NCI-H1417 (cell line): ENCODE data around the gene OXGR1.
"Not testable (repeated sequence)": the region's sequence is repeated elsewhere in the genome, so short reads cannot be mapped to it uniquely, and the experiment has no call there.

Source experiments
- DNase-seq, 3 experiments: peaks; one replicate each; lab custom pipeline; 2025; lab: John Stamatoyannopoulos, UW

OXGR1 gene

DNA sequence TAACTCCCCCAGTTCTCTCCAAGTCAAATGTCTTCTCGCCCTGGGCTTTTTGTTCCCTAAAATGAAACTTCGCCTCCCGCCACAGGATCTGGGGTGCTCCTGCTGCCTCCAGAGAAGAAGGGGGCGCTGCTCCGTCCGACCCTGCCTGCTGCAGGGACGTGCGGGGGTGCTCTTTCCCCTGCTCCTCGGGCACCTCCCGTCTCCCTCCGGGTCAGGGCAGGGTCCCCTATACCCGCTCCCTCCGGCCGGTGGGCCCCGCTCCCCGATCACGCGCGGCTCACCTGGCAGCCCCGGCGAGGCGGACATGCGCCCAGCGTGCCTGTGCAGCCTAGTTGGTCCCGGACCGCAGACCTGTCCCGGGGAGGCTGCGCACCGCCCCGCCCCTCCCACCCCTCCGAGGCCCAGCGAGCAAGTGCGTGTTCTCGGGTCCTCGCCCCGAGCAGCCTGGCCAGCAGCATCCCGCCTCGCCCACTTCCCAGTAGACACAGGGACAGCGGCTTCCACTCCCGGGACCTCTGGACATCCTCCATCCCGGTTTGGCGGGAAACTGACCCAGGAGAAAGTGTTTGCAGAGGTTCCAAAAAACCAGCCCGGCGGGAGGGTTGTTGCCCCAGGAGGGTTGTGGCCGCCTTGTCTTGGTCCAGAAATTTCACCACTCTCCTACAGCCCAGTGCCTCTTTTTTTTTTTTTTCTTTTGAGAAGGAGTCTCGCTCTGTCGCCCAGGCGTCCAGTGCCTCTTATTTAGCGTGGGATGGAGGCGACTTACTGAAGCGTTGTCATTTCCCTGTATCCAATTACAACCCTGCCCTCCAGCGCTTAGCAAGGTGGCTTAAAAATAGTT lies at the start of gene OXGR1:
Gene OXGR1 (minus strand): TSS at position 460 of the 841 bp plus-strand sequence. CDS start 6,717 bp downstream, outside the sequence.
- peak in 1 of 3 experiments; percentile 38 for DNase-seq

DNA sequence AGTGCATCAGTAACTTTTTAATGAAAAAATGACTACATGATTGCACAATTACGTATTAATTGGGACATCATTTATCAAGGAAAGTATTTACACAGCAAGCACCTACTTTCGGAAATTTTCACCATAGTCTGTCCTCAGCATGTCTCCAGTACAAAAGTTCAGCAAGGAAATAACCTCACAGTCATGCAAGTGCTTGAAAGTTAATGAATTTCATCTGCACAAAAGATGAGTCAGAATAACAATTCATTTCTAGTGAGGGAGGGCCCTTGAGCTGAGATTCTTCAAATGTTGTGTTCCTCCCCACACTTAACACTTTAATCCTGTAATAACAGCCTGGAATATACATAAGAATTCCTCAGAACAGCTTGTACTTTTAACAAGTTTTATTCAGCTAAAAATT lies 49.0 kb upstream of the OXGR1 start:
- no peak for DNase-seq

DNA sequence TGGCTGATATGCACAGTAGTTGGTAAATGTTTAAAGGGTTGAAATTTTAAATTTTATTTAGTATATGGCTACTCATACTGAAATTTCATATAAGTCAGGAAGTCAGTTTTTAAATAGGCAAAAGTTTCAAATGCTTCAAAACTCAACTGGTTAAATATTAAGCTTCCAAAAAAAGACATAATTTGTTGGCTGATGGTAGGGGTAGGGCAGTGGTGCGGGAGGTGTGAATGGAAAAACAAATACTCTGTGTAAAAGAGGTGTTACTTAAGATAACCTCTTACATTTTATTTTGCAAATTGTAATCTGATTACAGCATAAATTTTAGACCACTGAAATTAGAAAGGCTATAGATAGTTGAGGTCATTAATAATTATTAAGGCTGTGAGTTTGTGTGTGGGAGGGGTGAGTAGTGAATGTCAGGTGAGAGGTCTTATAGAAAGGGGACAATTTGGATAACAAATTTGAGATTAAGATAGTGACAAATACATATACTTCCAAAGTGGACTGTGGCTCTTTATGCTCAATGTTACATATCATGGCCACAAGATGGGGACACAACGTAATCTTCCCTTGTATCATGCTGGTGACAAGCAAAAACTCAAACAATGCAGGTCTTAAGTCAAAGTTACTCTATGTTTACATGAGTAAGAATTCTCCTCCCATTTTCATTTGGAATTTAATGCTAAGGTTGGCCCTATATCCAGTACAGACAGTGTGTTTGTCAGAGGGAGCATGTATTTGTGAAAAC lies 36.6 kb upstream of the OXGR1 start:
- DNase-seq, result peak; percentile 24 to 79 (median 29)

DNA sequence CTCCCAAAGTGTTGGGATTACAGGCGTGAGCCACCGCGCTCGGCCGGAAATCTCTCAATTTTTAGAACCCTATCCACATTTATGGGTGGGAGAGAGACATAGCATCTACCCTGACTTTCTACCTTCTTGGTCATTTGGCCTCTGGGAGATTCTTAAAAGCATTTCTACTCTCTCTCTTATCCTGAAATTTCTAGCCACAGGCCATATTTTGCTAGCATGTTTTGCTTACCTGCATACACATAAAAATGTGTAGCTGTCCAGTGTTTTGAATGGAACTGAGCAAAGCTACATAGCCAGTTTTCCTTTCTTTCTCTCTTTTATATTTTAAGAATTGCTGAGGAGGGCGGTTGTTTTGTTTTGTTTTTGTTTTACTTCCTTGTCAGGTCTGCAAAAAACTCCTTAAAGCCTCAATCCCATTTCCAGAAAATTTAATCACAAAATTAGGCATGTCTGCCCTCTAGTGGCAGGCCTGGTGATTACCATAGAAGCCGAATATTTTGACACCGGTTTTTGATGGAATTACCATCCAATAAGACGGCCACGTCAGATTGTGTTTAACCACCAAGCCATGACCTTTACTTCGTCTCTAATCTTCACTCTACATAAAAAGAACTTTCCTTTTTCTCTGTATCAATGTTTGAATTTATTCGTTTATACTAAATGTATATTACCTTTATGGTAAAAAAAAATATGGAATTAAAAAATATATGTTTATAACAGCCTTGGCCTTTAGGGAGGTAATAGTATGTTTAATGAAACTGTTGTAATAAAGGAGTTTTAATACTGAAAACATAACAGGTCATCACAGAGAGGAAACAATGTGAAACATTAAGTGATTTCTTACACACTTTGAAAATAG lies 34.4 kb upstream of the OXGR1 start:
- DNase-seq, result peak; percentile 54 to 85 (median 84)

- DNase-seq, result no peak
Observed at GRCh38 chr13:97027162-97027554, 32.9 kb upstream of the OXGR1 start.

DNA sequence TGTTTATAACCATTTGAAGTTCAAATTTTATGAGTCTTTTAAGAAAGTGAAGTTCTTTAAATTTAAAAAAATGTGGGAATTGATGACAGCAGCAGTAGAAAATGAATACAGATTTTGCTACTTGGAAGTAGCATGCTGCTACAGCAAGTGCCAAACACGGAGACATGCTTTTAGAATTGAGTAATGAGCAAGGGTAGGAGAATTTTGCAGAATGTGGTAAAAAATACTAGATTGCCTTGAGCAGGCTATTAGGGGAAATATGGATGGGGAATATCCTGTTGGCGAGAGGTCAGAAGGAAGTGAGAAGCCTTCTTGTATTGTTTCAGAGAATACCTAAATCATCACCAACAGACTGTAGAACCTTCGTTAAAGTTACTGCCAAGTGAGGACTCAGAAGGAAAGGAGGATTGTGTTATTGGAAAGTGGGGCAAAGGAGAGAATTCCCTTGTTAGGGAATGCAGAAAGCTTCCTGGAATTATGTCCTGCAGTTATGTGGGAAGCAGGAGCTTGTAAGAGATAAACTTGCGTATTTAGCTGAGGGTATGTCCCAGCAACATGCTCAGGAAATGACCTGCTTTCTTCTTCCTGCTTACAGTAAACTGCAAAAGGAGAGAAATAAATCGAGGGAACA lies 32.4 kb upstream of the OXGR1 start:
- DNase-seq, result no peak

GRCh38 chr13:97023812-97024211 lies 29.5 kb upstream of the OXGR1 start:
- DNase-seq, result not testable (repeated sequence)

GRCh38 chr13:97023117-97023516 lies 28.8 kb upstream of the OXGR1 start:
- no peak for DNase-seq

GRCh38 chr13:97021241-97021640 lies 27.0 kb upstream of the OXGR1 start:
- no peak for DNase-seq

- no peak for DNase-seq
Observed at GRCh38 chr13:97020689-97021240, 26.5 kb upstream of the OXGR1 start.

DNA sequence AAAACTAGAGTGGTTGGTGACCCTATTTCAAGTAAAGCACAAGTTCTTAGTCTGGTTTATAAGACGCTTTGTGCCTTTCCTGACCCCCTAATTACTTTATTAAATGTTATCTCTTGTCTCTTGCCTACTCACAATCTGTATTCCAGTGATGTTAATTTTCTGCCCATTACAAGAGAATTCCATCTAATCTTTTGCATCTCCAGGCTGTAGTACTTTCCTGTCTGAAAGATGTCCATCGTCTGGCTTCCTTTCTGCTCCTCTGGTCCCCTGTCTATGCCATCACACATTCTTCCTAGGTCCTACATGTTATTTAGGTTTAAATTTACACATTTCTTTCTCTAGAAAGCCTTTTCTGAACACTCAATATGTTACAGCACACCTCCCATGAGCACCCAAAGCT lies 25.9 kb upstream of the OXGR1 start:
- no peak for DNase-seq

GRCh38 chr13:97019236-97019635 lies 25.0 kb upstream of the OXGR1 start:
- no peak for DNase-seq

GRCh38 chr13:97018029-97018819 lies 23.9 kb upstream of the OXGR1 start:
- DNase-seq, result peak; percentile 48 to 86 (median 84)

DNA sequence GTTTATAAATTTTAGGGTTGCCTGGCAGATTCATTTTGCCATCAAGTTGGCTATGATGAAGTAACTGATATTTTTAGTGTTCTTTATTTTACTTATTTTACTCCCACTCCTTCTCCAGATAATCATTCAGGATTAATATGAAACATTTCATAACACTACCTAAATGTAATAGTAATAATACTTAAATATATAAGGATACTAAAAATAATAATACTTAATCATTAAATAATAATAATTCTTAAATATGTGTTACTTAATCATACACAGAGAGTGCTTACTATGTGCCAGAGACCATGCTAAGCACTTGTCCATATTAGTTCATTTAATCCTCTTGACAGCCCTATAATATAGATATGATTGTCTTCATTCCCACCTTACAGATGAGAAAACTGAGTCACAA lies 23.0 kb upstream of the OXGR1 start:
- DNase-seq, result no peak

DNA sequence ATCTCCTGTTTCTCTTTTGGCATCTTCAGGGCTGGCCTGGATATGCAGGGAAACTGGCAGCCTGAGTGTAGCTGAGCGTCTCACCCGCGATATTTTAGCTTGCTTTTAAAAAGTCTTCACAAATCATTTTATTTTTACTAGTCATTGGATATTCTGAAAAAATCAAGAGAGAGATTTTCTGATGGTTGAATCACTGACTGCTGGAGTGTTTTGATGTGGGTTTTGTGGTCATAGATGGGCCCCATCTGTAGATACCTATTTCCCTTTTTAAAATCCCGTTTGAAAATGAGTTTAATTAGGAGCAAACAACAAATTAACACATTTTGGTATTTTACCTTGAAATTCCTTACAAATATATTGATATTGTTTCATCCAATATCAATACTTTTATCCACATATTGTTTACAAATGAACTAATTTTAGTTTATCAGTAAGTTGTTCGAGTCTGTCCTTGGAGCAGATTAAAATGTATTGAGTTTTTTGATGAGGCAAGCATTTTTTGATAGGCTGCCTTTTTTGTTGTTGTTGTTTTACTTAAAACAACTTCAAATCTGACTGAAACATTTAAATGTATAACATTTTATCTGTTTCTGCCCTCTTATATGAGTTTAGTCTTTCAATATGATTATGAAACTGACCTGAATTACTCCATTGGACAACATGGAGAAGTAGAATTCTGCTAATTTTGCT lies 21.5 kb upstream of the OXGR1 start:
- DNase-seq, result no peak

DNA sequence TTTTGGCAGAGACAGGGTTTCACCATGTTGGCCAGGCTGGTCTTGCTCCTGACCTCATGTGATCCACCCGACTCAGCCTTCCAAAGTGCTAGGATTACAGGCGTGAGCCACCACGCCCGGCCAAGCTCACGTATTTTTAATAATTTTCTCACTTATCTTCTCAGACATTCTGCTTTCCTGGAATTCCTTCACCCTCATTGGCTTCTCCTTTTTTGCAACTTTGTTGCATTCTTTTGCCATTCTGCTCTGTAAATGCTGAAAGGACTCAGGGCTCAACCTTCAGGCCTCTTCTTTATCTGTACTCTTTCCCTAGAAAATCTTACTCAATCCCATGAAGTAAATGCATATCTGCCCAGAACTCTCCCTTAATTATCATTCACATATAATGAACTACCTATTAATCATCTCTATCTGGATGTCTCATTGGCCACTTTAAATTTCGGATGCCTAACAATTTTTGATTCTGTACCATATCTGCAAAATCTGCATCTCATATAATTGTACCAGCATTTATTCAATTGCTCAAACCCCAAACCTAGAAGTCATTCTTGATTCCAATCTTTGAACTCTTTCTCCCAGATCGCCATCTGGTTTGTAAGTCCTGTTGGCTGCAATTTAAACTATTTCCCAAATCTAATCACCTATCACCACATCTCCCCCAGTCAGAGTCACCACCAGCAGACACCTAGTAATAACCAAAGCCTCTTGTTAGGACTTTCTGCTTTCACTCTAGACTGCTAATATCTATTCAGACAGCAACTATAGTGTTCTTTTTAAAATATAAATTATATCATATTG lies 18.2 kb upstream of the OXGR1 start:
- DNase-seq, result no peak

DNA sequence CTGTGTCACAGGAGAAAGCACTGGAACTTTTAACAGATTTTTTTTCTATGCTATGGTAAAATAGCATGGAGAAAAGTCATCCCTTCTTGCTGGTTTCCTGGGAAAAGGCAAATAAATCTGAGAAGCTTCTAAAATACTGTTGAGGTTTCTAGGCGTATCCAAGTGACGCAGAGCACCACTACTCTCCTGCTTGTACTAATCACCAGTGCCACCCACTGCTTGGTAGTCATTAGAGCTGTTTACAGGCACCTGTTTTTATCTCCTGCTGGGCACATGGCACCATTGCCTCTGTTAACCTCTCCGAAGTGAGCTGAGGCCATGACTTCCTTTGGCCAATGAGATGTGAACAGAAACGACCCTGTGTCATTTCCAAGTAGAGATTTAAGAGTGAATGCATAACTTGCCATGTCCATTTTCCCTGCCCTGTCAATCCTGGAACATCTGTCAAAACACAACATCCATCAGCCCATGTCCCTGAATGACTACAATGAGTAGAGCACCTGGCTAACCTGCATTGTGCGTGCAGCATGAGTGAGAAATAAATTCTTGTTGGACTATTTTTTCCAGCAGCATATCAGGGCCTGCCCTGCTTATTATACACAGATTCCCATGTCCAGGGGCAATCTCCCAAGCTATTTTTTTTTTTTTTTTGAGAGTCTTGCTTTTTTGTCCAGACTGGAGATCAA lies 17.3 kb upstream of the OXGR1 start:
- DNase-seq, result peak; percentile 15 to 89 (median 64)

- no peak for DNase-seq
Observed at GRCh38 chr13:97008643-97009042, 14.4 kb upstream of the OXGR1 start.
